HepG2 (cell line): ENCODE results near the gene NCOR2. TPM values are rescaled to one million over a fixed set of nuclear protein-coding genes. Genes with fewer than 3 reads are reported as not detected.
A peak's percentile ranks its signal among the peaks of the same experiment; 100 is the strongest.

Experiments used
- ATAC-seq: fragments of 200-7000 bp; cut with Tn5 transposase; 3 replicates; pipeline ENCODE4 v1.9.1; 2020; ENCODE audit warnings: mild to moderate bottlenecking, moderate library complexity
- BruUV-seq: library from RNA; stranded (reverse); fragments of 400-500 nt; replicated peaks from 2 replicates; lab custom pipeline; 2021; lab: Mats Ljungman, UMichigan
- CTCF ChIA-PET: fragments of 300-600 bp; formaldehyde crosslinking; extraction: SDS; loops from one replicate; lab custom pipeline; 2021; ENCODE audit warnings: low total read pairs, inconsistent platforms, low intra/inter-chr PET ratio; lab: Yijun Ruan, JAX
- POLR2A ChIA-PET: fragments of 350-600 bp; sonication (Branson Sonifier 250); formaldehyde crosslinking; loops from one replicate; lab custom pipeline; 2020; ENCODE audit warnings: antibody characterized with exemption, inconsistent platforms; lab: Yijun Ruan, JAX
- DNase-seq: peaks from one replicate; pipeline ENCODE4 v3.0.0-alpha.2; 2015; ENCODE audit warnings: low spot score
- FAIRE-seq: peaks from 3 replicates; lab custom pipeline; 2011; peaks lifted over from hg19 to GRCh38; lab: Jason Lieb, UNC
- H2AFZ ChIP-seq: one replicate; pipeline ENCODE4 v1.6.1; 2011; ENCODE audit warnings: low read length, inconsistent platforms
- H3K27ac ChIP-seq: fragments of 300-600 bp; 3 replicates; pipeline ENCODE4 v1.8.0; 2011; ENCODE audit warnings: mixed run types, mild to moderate bottlenecking, mixed read lengths, low read length, inconsistent platforms; ENCODE audit not compliant: insufficient read depth; ENCODE audit errors: extremely low read length
- H3K27me3 ChIP-seq, 2 experiments: fragments of 200-600 bp in 1 of 2; 2 replicates in 1 of 2; 3 replicates in 1 of 2; pipeline versions ENCODE4 v1.6.0 to v1.8.0; 2011; ENCODE audit warnings: low read length in 2 of 2, mild to moderate bottlenecking in 2 of 2, moderate library complexity in 2 of 2, inconsistent platforms in 1 of 2; ENCODE audit not compliant: insufficient read depth in 2 of 2, control insufficient read depth in 1 of 2
- H3K36me3 ChIP-seq, 2 experiments: fragments of 200-600 bp in 1 of 2; replicated peaks in 1 of 2; 2 replicates in 1 of 2; 3 replicates in 1 of 2; pipeline versions ENCODE4 v1.5.1 to v1.8.0; 2011; ENCODE audit warnings: low read length in 2 of 2, inconsistent platforms in 1 of 2; ENCODE audit not compliant: insufficient read depth in 2 of 2, control insufficient read depth in 1 of 2
- H3K4me1 ChIP-seq: 2 replicates; pipeline ENCODE4 v1.5.1; 2012; ENCODE audit warnings: low read length, inconsistent platforms; ENCODE audit not compliant: insufficient read depth
- H3K4me2 ChIP-seq: 2 replicates; pipeline ENCODE4 v1.6.0; 2011; ENCODE audit warnings: low read depth, low read length, inconsistent platforms
- H3K4me3 ChIP-seq, 3 experiments: fragments of 200-600 bp in 1 of 3; sonication (generic), shearing (Covaris generic) in 1 of 3; replicated peaks in 1 of 3; 2 replicates each; pipeline ENCODE4 v1.5.1; 2011 to 2016; ENCODE audit warnings: low read length in 3 of 3, inconsistent platforms in 2 of 3, low read depth in 2 of 3, mild to moderate bottlenecking in 2 of 3, control low read depth in 1 of 3, mixed read lengths in 1 of 3; ENCODE audit not compliant: insufficient read depth in 1 of 3
- H3K79me2 ChIP-seq: one replicate; pipeline ENCODE4 v1.6.1; 2011; ENCODE audit warnings: low read length, inconsistent platforms; ENCODE audit not compliant: insufficient read depth
- H3K9ac ChIP-seq: 2 replicates; pipeline ENCODE4 v1.6.0; 2011; ENCODE audit warnings: mild to moderate bottlenecking, low read depth, low read length, inconsistent platforms; ENCODE audit not compliant: insufficient read depth
- H3K9me3 ChIP-seq: 2 replicates; pipeline ENCODE4 v1.5.1; 2012; ENCODE audit warnings: mild to moderate bottlenecking, low read length
- H4K20me1 ChIP-seq: 2 replicates; pipeline ENCODE4 v1.6.0; 2011; ENCODE audit warnings: inconsistent platforms, mild to moderate bottlenecking, low read length, moderate library complexity; ENCODE audit not compliant: insufficient read depth
- FOXO1 ChIP-seq: sonication (generic); formaldehyde crosslinking; IDR thresholded peaks from 2 replicates; pipeline ENCODE4 v1.4.0; 2020; ENCODE audit warnings: missing genetic modification reagents
- GTF3A ChIP-seq: sonication (generic); formaldehyde crosslinking; conservative IDR thresholded peaks from 2 replicates; pipeline ENCODE4 v1.4.0; 2020; ENCODE audit warnings: mild to moderate bottlenecking, missing genetic modification reagents
- HNRNPLL ChIP-seq: fragments of 200-400 bp; formaldehyde crosslinking; IDR thresholded peaks from 2 replicates; pipeline ENCODE4 v1.6.1; 2017; ENCODE audit warnings: mild to moderate bottlenecking, low read depth, low read length; ENCODE audit not compliant: poor library complexity, severe bottlenecking
- MAFG ChIP-seq: sonication (generic); formaldehyde crosslinking; IDR thresholded peaks from 2 replicates; pipeline ENCODE4 v1.5.1; 2020; ENCODE audit warnings: mild to moderate bottlenecking, missing genetic modification reagents
- NFYB ChIP-seq: sonication (generic); formaldehyde crosslinking; IDR thresholded peaks from 2 replicates; pipeline ENCODE4 v1.4.0; 2020; ENCODE audit warnings: missing genetic modification reagents
- NFYC ChIP-seq: IDR thresholded peaks from 2 replicates; pipeline ENCODE4 v1.6.1; 2016; ENCODE audit warnings: missing genetic modification reagents, missing compliant biosample characterization
- RAD51 ChIP-seq: fragments of 450-650 bp; IDR thresholded peaks from 2 replicates; pipeline ENCODE4 v1.6.1; 2016; ENCODE audit warnings: borderline replicate concordance
- SMAD9 ChIP-seq: sonication (generic); formaldehyde crosslinking; IDR thresholded peaks from 2 replicates; pipeline ENCODE4 v1.5.1; 2020; ENCODE audit warnings: mild to moderate bottlenecking, missing genetic modification reagents
- TMF1 ChIP-seq: sonication (generic); formaldehyde crosslinking; IDR thresholded peaks from 2 replicates; pipeline ENCODE4 v1.8.1; 2022; ENCODE audit warnings: low read depth, missing genetic modification reagents
- ZBTB21 ChIP-seq: sonication (generic); formaldehyde crosslinking; IDR thresholded peaks from 2 replicates; pipeline ENCODE4 v1.4.0; 2020; ENCODE audit warnings: missing genetic modification reagents
- ZNF547 ChIP-seq: sonication (generic); formaldehyde crosslinking; IDR thresholded peaks from 2 replicates; pipeline ENCODE4 v1.5.1; 2020; ENCODE audit warnings: mild to moderate bottlenecking, missing genetic modification reagents
- WGBS: methylation state at CpG from one replicate; pipeline ENCODE4 v1.1.6; 2017; ENCODE audit warnings: low lambda C conversion rate; 5-methylcytosine and 5-hydroxymethylcytosine counted together
- in situ Hi-C: cut with HindIII; loops from 2 replicates; pipeline ENCODE4 v1.10.0; 2017; ENCODE audit warnings: low pct_unique_long_range_greater_than_20kb; ENCODE audit not compliant: extremely low pct_ligation_motif_present
- intact Hi-C: fragments of 100-400 bp; cut with micrococcal nuclease; formaldehyde crosslinking; loops from one replicate; pipeline ENCODE4 v1.10.0; 2022; ENCODE audit not compliant: unreplicated experiment
- polyA plus RNA-seq, 8 experiments: library from polyadenylated mRNA; depleted of rRNA in 3 of 8; stranded (reverse) in 7 of 8; unstranded in 1 of 8; fragments of >200 nt; fragmentation: Illumina TruSeq in 4 of 8; extraction: Trizol in 4 of 8; gene quantifications; 2 replicates each; pipeline versions ENCODE4 v1.2.1 to v1.2.3, GENCODE V29; 2011 to 2016; ENCODE audit warnings: low read depth in 4 of 8, missing spikeins in 1 of 8, mixed read lengths in 1 of 8; ENCODE audit not compliant: insufficient read depth in 1 of 8
- total RNA-seq, 5 experiments: library from RNA; depleted of rRNA; stranded (reverse); fragments of >200 nt; fragmentation: Illumina TruSeq; extraction: Trizol; gene quantifications; 2 replicates each; pipeline ENCODE4 v1.2.3, GENCODE V29; 2016; ENCODE audit warnings: low read depth in 1 of 5
- TF ChIP-seq, protein P1 (sequence below): sonication (generic); formaldehyde crosslinking; IDR thresholded peaks from 2 replicates; pipeline ENCODE4 v1.4.0; 2020; ENCODE audit warnings: missing genetic modification reagents
- TF ChIP-seq, protein P2 (sequence below): sonication (generic); formaldehyde crosslinking; IDR thresholded peaks from 2 replicates; pipeline ENCODE4 v1.5.0; 2020; ENCODE audit warnings: missing genetic modification reagents
- TF ChIP-seq, protein P3 (sequence below): sonication (generic); formaldehyde crosslinking; IDR thresholded peaks from 2 replicates; pipeline ENCODE4 v1.4.0; 2020; ENCODE audit warnings: missing genetic modification reagents, borderline replicate concordance
- TF ChIP-seq, protein P4 (sequence below), 2 experiments: sonication (generic) in 1 of 2; formaldehyde crosslinking in 1 of 2; IDR thresholded peaks; 2 replicates each; pipeline versions ENCODE4 v1.5.1 to v1.6.1; 2011 to 2020; ENCODE audit warnings: borderline replicate concordance in 1 of 2, low read depth in 1 of 2, low read length in 1 of 2, mild to moderate bottlenecking in 1 of 2, missing genetic modification reagents in 1 of 2, moderate library complexity in 1 of 2

Gene NCOR2
- total and polyA plus RNA-seq, 2 of the 13 experiments (the other 11 are each of a cell fraction or from before 2014, with no cell fraction given), result 4.5 to 5.7 TPM

DNA sequence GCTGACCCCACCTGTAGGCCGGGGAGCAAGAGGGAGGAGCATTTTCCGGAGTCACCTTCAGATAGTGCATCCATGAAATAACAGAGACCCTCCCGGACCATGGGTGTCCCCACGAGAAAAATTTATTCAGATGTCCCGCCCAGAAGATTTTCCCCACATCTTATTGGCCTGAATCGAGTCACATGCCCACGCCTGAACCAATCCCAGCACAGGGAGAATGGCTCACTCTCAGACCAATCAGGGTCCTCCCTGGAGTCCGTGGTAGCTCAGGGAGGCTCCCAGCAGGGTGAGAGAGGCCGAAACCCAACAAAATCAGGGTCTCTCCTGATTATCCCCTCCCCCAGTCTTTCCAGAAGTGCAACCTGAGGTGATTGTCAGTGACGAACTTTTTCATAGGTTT lies 16.4 kb upstream of the NCOR2 start:
- POLR2A ChIA-PET, result no interaction called here

DNA sequence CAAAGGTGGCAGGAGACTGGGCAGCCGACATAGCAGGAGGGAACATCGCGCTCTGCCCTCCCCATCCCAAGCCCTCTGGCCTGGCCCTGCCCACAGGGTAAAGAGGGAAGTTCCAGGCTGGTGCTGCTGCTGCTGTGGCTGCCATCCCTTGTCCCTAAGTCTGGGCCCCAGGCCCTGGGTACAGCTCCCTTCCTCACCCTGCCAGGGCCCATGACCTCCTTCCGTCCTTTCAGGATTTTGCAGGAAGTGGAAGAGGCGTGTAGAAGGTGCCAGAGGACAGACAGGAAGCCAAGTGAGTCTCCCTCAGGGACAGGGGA lies 14.7 kb upstream of the NCOR2 start:
- H3K9me3 ChIP-seq, result no peaks in the 10 kb centered on the region
- no peak overlapping the region for H3K27ac ChIP-seq
- WGBS, result 63% methylated on average over 5 of the region's 5 CpGs
- no TSS peak for BruUV-seq
- DNase-seq (no peak), ATAC-seq (no peak; the same call in 2 of the 3 replicates), FAIRE-seq (no peak)
- in situ Hi-C loops (no loop called here), intact Hi-C loops (no loop called here)
- H3K4me2 ChIP-seq, result no peak overlapping the region
- H3K79me2 ChIP-seq, result no peaks in the 10 kb centered on the region
- ChIA-PET POLR2A (no interaction called here), CTCF (no interaction called here)
- H3K27me3 ChIP-seq, result peaks cover 5 to 14% of the 10 kb centered on the region in 2 experiments; a peak in 4 of 5 replicates
- H3K9ac ChIP-seq, result no peak overlapping the region
- no peaks in the 10 kb centered on the region for H3K4me1 ChIP-seq
- H3K36me3 ChIP-seq, result no peaks in the 10 kb centered on the region
- H4K20me1 ChIP-seq, result no peaks in the 10 kb centered on the region
- H3K4me3 ChIP-seq, result no peak overlapping the region
- no peak overlapping the region for H2AFZ ChIP-seq
- TF ChIP-seq, protein P1, sequence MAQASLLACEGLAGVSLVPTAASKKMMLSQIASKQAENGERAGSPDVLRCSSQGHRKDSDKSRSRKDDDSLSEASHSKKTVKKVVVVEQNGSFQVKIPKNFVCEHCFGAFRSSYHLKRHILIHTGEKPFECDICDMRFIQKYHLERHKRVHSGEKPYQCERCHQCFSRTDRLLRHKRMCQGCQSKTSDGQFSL, result no peak
- TF ChIP-seq, protein P2, sequence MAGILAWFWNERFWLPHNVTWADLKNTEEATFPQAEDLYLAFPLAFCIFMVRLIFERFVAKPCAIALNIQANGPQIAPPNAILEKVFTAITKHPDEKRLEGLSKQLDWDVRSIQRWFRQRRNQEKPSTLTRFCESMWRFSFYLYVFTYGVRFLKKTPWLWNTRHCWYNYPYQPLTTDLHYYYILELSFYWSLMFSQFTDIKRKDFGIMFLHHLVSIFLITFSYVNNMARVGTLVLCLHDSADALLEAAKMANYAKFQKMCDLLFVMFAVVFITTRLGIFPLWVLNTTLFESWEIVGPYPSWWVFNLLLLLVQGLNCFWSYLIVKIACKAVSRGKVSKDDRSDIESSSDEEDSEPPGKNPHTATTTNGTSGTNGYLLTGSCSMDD (CRISPR knock-in tag), result no peak
- no peak for TF ChIP-seq TMF1 (CRISPR knock-in tag)
- TF ChIP-seq FOXO1 (CRISPR knock-in tag), result no peak
- no peak for TF ChIP-seq NFYC (CRISPR knock-in tag)
- no peak for TF ChIP-seq ZBTB21 (CRISPR knock-in tag)
- TF ChIP-seq GTF3A, result no peak
- no peak for TF ChIP-seq MAFG (CRISPR knock-in tag)
- TF ChIP-seq, protein P3, sequence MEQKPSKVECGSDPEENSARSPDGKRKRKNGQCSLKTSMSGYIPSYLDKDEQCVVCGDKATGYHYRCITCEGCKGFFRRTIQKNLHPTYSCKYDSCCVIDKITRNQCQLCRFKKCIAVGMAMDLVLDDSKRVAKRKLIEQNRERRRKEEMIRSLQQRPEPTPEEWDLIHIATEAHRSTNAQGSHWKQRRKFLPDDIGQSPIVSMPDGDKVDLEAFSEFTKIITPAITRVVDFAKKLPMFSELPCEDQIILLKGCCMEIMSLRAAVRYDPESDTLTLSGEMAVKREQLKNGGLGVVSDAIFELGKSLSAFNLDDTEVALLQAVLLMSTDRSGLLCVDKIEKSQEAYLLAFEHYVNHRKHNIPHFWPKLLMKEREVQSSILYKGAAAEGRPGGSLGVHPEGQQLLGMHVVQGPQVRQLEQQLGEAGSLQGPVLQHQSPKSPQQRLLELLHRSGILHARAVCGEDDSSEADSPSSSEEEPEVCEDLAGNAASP (CRISPR knock-in tag), result no peak

More for the DNA sequence above, 16.4 kb upstream of the NCOR2 start:
- 38% methylated on average over 7 of the region's 10 CpGs for WGBS
- no peak overlapping the region for H2AFZ ChIP-seq
- H3K79me2 ChIP-seq, result no peaks in the 10 kb centered on the region
- in situ Hi-C loops (no loop called here), intact Hi-C loops (no loop called here)
- H3K4me3 ChIP-seq, result no peak overlapping the region
- H3K9me3 ChIP-seq, result no peaks in the 10 kb centered on the region
- H3K4me1 ChIP-seq, result no peaks in the 10 kb centered on the region
- no peak overlapping the region for H3K27ac ChIP-seq
- no peaks in the 10 kb centered on the region for H3K36me3 ChIP-seq
- H3K27me3 ChIP-seq, result peaks cover 5 to 17% of the 10 kb centered on the region in 2 experiments; a peak in 3 of 5 replicates
- DNase-seq (peak; percentile 25), FAIRE-seq (no peak), ATAC-seq (peak; percentile 89)
- no peak overlapping the region for H3K9ac ChIP-seq
- CTCF ChIA-PET, result no interaction called here
- peak overlapping the region; percentile 51 for H3K4me2 ChIP-seq
- TF ChIP-seq, protein P4, sequence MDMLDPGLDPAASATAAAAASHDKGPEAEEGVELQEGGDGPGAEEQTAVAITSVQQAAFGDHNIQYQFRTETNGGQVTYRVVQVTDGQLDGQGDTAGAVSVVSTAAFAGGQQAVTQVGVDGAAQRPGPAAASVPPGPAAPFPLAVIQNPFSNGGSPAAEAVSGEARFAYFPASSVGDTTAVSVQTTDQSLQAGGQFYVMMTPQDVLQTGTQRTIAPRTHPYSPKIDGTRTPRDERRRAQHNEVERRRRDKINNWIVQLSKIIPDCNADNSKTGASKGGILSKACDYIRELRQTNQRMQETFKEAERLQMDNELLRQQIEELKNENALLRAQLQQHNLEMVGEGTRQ (IDR thresholded peaks at IDR 0.05; ENCODE audit: low read depth, low read length), result peak; percentile 79
- TF ChIP-seq, protein P4 (CRISPR knock-in tag; IDR thresholded peaks at IDR 0.05; ENCODE audit: borderline replicate concordance), result peak; percentile 89; the same call in 1 of the 2 replicates
- peak; percentile 81 for TF ChIP-seq NFYC (CRISPR knock-in tag)
- no peak for TF ChIP-seq ZNF547 (CRISPR knock-in tag)
- TF ChIP-seq SMAD9, result no peak
- TF ChIP-seq HNRNPLL, result no peak
- TF ChIP-seq FOXO1 (CRISPR knock-in tag), result no peak
- peak; percentile 76 for TF ChIP-seq NFYB (CRISPR knock-in tag)
- TF ChIP-seq RAD51, result 0 out of 2 replicates have a peak, but pooled peaks have one; percentile 12
- TF ChIP-seq, all 625 proteins: peak for 4
- no peaks in the 10 kb centered on the region for H4K20me1 ChIP-seq
- BruUV-seq, result no TSS peak
